ENCODE measurements around the gene NUDT12.

Gene NUDT12

GRCh38 chr5:103511554-103511885 is 51.1 kb downstream of the NUDT12 start:
- no peak for TF ChIP-seq CTCF (conservative IDR thresholded peaks at IDR 0.05; ENCODE audit: low read depth, low read length)
- H3K4me3 ChIP-seq (ENCODE audit: low read length): no peak overlapping the region
- DNase-seq (ENCODE audit: low read depth): no peak

GRCh38 chr5:103510851-103511553 is 51.6 kb downstream of the NUDT12 start:
- no peak for DNase-seq (ENCODE audit: low read depth)
- TF ChIP-seq CTCF (conservative IDR thresholded peaks at IDR 0.05; ENCODE audit: low read depth, low read length): no peak
- H3K4me3 ChIP-seq (ENCODE audit: low read length): no peak overlapping the region

- no peak overlapping the region for H3K4me3 ChIP-seq (ENCODE audit: low read length)
- TF ChIP-seq CTCF (conservative IDR thresholded peaks at IDR 0.05; ENCODE audit: low read depth, low read length): no peak
- DNase-seq (ENCODE audit: low read depth): no peak
Measured at GRCh38 chr5:103505581-103506305, 56.8 kb downstream of the NUDT12 start.

- H3K4me3 ChIP-seq (ENCODE audit: low read length): no peak overlapping the region
- DNase-seq (ENCODE audit: low read depth): no peak
- no peak for TF ChIP-seq CTCF (conservative IDR thresholded peaks at IDR 0.05; ENCODE audit: low read depth, low read length)
Measured at GRCh38 chr5:103503066-103503465, 59.5 kb downstream of the NUDT12 start.

GRCh38 chr5:103502662-103503061 is 59.9 kb downstream of the NUDT12 start:
- H3K4me3 ChIP-seq (ENCODE audit: low read length): no peak overlapping the region
- no peak for DNase-seq (ENCODE audit: low read depth)
- TF ChIP-seq CTCF (conservative IDR thresholded peaks at IDR 0.05; ENCODE audit: low read depth, low read length): no peak
